ENCODE data around the gene PIP4P1. TPM values are rescaled to one million over a fixed set of nuclear protein-coding genes. Genes with fewer than 3 reads are reported as not detected.

The PIP4P1 gene
- 6.3 and 11.6 TPM in 2 replicates for total RNA-seq

GRCh38 chr14:20461225-20462141 is at the start of gene PIP4P1:
PIP4P1 (minus strand) TSS chr14:20461434; CDS start chr14:20461325, 109 bp downstream.

DNA sequence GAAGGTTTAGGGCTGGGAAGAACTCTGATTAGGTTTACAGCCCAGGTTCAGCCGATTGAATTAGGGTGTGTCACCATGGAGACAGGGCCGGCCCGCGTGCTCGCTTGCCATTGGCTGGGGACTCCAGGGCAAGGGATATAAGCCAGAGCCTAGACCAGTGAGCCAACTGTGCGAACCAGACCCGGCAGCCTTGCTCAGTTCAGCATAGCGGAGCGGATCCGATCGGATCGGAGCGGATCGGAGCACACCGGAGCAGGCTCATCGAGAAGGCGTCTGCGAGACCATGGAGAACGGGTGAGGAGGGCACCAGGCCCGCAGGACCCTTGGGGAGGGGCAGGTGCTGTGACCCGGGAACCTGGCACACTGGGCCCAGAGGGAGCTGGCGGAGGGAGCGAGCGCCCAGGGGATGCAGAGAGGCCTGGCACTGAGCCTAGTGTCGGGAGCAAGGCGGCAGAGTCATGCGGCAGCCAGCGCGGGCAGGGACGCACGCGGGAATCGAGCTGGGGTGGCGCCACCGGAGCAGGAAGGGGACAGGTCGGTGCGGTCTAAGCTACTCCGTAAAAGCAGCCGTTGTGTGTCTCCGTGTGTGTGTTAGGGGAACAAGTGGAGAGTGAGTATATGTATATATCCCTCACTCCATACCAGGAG is 8.1 kb upstream of the PIP4P1 start, which contains the start of gene PNP:
TSS of gene PNP (plus strand) at position 165 of the 648 bp plus-strand sequence. CDS start at position 284, 119 bp downstream.

GRCh38 chr14:20454516-20455354 is 6.5 kb downstream of the PIP4P1 start, which contains the start of the genes APEX1 and OSGEP:
APEX1 (plus strand) TSS chr14:20455226; CDS start chr14:20455646, 420 bp downstream.
OSGEP (minus strand) TSS chr14:20454812; CDS start chr14:20454683, 129 bp downstream.

DNA sequence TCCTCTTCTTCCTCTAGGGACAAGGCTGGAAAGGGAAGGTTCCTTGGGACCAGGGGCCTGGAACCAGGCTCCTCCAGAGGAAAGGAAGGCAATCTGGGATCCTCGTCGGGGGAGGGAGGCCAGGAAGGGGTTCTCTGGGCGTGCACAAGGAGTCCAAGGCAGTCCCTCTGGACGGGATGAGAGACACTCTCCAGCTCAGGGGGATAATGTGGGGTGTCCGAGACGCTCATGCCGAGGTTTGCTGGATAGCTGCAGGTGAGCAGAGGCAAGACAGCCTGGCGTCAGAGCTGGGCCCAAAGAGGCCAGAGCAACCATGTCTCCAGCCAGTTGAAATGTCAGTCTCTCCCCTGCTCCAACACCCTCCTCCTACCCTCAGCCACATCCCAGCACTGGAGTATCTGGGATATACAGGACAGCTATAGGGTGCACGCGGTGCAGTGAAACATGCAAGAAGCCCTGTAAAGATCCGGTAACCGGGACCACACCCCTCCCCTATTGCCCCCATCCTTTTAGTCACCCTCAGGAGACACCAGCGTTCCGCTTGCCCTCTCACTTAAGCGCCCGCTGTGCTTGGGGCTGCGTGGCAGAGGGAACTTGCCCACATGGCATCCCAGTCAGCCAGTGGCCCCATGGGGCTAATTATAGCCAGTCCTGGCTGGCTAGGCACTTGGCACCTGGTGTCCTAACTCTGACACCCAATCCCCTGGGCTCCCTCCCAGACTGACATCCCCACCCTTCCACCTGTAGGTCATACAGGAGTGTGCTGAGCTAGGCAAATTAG is 25.5 kb downstream of the PIP4P1 start, which contains the start of gene KLHL33:
TSS of gene KLHL33 (minus strand) at position 585 of the 781 bp plus-strand sequence. CDS start at position 230, 355 bp downstream.

DNA sequence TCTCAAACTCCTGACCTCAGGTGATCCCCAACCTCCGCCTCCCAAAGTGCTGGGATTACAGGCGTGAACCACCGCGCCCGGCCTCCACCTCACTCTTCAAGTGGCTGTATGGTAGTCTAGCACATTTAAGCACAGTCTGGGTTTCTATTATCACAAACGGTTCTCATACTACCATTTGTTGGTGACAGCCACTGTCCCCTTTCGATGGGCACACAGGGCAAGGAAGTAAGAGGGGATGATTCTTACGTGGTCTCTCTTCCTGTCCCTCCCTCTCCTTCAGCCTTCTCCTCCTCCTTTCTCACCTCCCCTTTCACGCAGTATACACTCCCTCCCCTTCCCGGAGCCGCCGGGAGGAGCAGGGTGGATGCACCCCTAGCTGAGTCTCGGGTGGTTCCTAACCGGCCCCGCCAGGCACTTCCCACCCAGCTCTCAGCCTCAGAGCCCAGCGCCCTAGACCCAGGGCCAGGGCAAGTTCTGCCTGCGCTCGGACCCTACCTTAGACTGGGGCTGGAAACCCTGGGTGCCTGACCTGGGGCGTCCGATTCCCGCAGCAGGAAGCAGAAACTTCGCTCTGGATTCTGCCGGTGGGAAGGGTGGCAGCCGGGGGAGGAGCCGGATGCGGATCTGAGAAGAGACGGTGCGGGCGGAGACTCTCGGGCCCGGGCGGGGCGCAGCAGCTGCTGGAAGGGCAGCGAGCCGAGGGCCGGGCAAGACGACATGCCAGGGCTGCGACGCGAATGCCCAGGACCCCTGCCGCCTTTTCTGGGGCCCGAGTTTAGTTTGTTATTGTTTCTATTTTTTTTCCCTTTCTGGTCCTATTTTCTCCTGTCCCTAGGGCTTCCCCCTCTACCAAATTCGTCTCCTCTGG is 48.1 kb downstream of the PIP4P1 start, which contains the start of gene TEP1:
TSS of gene TEP1 (minus strand) at position 626 of the 868 bp plus-strand sequence. CDS start 5,062 bp downstream, outside the sequence.

Other genes starting within 250 kb of the PIP4P1 start
- gene OR11H6, start 237.7 kb downstream of the PIP4P1 start, total RNA-seq: not detected in 2 replicates
- gene OR11H7, start 232.5 kb downstream of the PIP4P1 start, total RNA-seq: not detected in 2 replicates
- gene OR11H4, start 222.1 kb downstream of the PIP4P1 start, total RNA-seq: not detected in 2 replicates
- 7.5 and 9.9 TPM in 2 replicates for gene TTC5, start 155.5 kb downstream of the PIP4P1 start, total RNA-seq
- gene CCNB1IP1, start 128.2 kb downstream of the PIP4P1 start, total RNA-seq: 34.8 and 43.9 TPM in 2 replicates
- 1.8 and 16.2 TPM in 2 replicates for gene PARP2, start 117.8 kb downstream of the PIP4P1 start, total RNA-seq
- 11.3 and 14.6 TPM in 2 replicates for gene TEP1, start 47.9 kb downstream of the PIP4P1 start, total RNA-seq
- 0.49 TPM in 1 of 2 replicates, not detected in the other for gene KLHL33, start 25.3 kb downstream of the PIP4P1 start, total RNA-seq
- 22.6 and 35.2 TPM in 2 replicates for gene OSGEP, start 6.6 kb downstream of the PIP4P1 start, total RNA-seq
- 124 and 139 TPM in 2 replicates for gene APEX1, start 6.2 kb downstream of the PIP4P1 start, total RNA-seq
- 23.1 and 54.3 TPM in 2 replicates for gene PNP, start 8.0 kb upstream of the PIP4P1 start, total RNA-seq
- not detected in 2 replicates for gene RNASE10, start 44.1 kb upstream of the PIP4P1 start, total RNA-seq
- not detected in 2 replicates for gene RNASE9, start 99.6 kb upstream of the PIP4P1 start, total RNA-seq
- not detected in 2 replicates for gene RNASE11, start 126.6 kb upstream of the PIP4P1 start, total RNA-seq
- not detected in 2 replicates for gene RNASE12, start 129.9 kb upstream of the PIP4P1 start, total RNA-seq
- gene OR6S1, start 180.3 kb upstream of the PIP4P1 start, total RNA-seq: not detected in 2 replicates
- gene RNASE4, start 223.1 kb upstream of the PIP4P1 start, total RNA-seq: 43.9 and 53.5 TPM in 2 replicates
- gene ANG, start 227.3 kb upstream of the PIP4P1 start, total RNA-seq: 19.0 and 24.7 TPM in 2 replicates

All from cardiac atrium fibroblast (primary cell).